ENCODE data around the gene DCTN5. TPM values are rescaled to one million over a fixed set of nuclear protein-coding genes. Genes with fewer than 3 reads are reported as not detected.

Gene DCTN5
- total RNA-seq, 1 experiment from 2014 or later: 36.5 TPM

DNA sequence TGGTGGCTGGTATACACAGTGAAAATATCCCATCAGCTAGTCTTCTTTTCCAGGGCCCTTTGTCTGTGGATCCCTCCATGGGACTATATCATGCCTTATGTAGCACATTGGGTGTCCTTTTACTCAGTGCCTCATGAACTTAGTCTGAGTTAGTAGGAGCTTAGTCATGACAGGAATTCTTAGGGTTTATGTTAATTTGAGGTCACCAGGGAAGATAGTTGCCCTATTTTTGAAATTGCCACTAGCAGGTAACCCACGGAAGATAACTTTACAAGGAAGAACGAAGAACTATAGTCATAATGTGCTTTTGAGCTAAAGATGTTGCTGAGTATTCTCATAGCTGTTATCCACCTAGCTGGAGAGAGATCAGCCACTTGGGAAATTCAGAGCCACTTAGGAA is 22.7 kb downstream of the DCTN5 start:
- DNase-seq (ENCODE audit: low read depth): no peak

DNA sequence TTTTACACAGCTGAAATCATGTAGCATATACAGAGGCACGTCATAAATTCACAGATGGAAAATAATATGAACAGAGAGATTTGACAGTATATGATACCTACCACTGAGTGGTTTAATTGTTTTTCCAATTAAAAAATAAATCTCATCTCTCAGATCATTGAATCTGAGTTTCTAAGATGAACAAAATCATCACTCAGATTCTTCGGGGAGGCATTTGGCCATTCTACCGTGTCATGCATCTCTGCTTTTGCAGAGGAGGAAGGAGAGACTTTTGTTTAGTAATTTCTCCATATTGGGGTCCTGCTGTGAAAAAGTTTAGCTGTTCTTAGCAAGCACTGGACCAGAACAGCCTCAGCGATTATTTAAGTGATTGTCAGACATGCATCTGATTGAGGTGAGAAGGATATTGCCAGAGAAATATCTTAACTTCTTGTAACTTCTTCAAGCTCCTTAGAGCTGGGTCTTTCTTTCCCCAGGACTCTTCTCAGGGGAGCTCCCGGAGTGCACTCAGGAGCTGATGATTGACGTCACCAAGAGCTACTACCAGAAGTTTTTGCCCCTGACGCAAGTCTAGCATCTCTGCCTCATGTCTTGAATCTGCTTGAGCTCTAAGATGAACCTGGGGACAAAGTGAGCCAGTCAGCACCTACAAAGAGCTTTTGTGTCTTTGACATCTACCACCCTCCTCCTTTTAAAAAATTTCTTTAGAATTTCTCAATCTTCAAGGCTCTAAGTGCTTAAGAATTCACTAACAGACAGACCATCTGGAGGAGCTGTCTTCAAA is 25.5 kb downstream of the DCTN5 start:
- no peak for DNase-seq (ENCODE audit: low read depth)

DNA sequence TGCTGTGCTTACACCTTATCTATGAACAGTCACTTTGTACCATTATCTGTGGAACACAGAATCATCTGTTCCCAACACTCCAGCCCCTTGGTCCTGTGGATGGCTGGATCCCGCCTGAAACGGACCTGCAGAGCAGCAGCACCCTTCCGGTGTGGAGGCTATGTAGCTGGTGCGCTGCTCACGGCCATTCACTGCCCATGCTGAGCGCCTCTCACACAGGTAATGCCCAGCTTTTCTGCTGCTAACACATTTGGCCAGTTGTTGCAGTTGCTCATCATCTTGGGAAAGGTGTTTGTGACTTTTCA is 26.0 kb downstream of the DCTN5 start:
- no peak for DNase-seq (ENCODE audit: low read depth)

DNA sequence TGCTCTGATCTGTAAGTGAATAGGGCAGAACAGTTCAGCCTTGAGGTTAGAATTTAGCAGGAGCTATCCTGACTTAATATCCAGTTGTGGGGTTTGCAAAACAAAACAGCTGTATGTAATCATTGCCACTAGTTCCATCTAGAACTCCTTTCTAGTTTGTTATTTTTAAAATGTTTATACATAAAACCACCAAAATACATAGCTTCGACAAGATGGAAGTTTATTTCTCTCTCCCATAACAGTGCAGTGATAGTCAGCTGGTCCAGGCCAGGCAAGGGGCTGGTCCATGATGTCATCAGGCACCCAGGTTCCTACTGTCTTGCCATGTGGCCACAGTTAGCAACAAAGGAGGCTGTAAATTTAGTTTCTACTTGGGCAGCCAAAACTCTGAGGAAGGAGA is 27.0 kb downstream of the DCTN5 start:
- no peak for DNase-seq (ENCODE audit: low read depth)

DNA sequence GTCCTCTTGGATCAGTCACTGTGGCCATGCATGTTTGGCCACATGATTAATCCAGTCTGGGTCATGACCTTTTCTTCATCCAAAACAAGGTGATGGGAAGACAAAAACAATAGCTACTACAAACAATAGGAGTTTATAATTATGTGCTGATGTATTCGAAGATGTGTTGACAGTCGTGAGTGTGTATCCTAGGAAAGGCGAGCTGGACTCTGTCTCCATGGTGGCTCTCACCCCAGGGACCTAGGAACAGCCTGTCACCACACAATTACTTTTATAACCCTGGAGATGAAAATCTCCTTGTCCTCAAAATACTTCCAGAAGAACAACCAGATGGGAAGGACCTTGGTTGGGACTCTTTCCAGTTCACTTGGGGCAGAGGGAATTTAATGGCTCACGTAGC is 27.6 kb downstream of the DCTN5 start:
- DNase-seq (ENCODE audit: low read depth): no peak

DNA sequence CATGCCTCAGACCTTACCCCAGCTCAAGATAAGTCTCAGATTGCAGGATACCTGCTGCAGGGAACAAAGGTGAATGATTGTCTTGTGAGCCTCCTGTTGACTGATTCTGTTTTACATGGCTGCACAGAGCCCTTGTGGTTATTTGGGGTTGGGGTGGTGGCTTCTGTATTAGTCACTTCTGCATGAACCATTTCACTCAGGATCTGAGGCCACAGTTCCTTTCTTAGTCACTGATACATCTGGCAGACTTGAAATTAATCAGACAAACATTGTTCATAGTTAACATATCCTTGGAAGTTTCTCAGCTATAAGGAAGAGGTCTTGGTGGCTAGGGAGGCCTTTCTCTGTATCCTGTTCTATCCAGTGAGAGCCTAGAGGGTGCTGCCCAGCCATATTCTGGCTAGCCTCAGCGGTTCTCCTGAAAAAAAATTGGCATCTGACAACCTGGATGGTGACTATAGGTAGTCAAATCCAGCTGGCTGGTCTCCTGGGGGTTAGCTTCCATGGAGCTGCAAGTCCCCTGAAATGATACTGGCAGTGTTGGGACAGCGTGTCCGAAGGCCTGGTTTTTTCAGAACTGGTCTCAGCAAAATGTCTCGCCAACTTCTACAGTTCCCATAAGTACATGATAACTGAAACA is 29.0 kb downstream of the DCTN5 start:
- peak; percentile 82 for DNase-seq (ENCODE audit: low read depth)

DNA sequence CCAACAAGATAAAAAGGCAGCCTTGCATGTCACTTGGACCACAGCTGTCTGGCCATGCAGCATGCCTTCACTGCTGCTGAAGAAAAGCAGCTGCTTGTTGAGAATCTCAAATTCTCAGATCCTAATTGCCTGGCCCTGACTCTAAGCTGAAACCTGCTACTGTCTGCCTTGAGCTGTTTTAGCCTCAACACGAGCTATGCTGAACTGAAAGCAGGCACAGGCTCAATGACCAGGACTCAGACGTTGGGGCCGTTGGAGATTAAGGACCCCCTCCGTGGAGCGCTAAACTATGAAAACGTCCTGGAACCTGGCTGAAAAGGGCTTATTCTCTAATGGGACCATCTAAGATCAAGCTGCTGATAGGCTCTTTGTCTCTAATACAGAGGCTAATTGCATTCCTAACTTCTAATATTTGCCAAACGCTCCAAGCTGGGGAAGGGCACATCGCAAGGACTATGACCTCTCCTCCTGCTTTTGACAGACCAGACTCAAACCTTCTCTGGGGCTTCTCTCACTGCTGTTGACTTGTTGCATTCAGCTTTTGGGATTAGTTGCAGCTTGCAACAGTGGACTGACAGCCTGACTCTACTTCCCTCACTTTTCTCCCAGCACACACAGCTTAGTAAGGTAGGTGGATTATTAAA is 32.8 kb downstream of the DCTN5 start:
- no peak for DNase-seq (ENCODE audit: low read depth)

DNA sequence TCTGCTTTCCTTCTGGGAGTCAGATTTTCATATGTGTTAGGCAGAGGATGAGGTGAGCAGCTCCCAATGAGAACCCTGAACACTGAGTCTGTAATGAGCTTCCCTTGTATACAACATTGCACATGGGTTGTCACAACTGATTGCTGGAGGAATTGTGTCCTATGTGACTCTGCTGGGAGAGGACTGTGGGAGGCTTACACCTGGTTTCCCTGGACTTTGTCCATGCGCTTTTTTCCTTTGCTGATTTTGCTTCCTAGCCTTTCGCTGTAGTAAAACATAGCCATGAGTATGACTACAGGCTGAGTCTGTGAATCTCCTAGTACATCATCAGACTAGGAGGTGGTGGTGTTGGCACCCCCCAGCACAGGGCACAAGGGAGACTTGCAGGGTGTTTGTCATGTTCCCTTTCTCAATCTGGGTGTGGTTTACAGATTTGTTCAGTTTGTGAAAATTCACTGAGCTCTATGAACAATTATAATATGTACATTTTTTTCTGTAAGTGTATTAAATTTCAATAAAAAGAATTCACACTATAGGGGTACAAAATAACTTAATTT is 35.7 kb downstream of the DCTN5 start:
- no peak for DNase-seq (ENCODE audit: low read depth)

DNA sequence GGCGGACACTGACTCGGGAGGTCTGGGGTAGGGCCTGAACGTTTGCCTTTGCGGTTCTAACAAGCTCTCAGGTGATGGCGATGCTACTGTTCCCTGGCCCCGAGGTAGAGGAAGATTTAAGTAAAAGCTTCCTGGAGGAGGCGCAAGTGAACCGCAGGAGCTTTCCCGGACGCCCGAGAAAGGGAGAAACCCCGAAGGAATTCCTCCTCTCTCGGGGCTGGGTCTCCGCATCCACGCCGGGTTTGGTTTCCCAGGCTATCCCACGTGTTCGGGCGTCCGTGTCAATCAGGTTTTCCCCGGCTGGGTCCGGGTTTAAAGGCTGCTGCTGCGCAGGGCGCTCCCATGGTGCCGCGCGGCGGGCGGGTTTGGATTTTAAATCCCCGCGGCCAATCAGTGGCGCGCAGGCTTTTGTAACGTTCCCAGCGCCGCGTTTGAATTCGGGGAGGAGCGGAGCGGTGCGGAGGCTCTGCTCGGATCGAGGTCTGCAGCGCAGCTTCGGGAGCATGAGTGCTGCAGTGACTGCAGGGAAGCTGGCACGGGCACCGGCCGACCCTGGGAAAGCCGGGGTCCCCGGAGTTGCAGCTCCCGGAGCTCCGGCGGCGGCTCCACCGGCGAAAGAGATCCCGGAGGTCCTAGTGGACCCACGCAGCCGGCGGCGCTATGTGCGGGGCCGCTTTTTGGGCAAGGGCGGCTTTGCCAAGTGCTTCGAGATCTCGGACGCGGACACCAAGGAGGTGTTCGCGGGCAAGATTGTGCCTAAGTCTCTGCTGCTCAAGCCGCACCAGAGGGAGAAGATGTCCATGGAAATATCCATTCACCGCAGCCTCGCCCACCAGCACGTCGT is 37.4 kb downstream of the DCTN5 start, which contains the start of gene PLK1:
Gene PLK1, plus strand, starts transcription at position 460 of the 844 bp plus-strand sequence. Its CDS starts 44 bp downstream, at position 504.
- peak; percentile 86 for DNase-seq (ENCODE audit: low read depth)

DNA sequence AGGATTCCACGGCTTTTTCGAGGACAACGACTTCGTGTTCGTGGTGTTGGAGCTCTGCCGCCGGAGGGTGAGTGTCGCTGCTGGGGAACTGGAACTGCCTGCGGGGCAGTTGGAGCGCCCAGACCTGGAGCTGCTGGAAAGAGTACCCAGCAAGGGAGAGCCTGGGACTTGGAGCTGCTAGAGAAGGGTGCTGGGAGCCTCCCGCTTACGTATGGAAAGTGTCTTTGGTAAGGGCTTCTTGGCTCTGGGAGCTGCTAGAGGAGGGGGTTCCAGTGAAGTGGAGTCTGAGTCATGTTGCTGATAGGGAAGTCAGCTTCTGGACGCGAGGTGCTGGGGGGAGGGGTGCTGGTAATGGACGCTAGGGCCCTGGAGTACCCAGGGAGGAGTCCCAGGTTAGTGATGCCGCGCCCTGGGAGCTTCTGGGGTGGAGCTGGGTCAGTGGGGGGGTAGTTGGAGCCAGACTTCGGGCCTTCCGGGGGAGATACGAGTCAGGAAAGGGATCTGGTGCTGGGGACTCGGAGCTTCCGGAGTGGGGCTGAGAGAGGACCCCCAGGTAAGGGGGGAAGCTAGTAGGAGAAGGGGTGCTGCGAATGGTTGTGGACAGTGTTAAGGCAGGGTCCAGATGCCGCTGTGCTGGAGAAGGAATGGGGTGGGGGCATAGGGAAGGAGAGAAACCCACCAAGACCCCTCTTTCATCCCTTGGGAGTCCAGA is 38.2 kb downstream of the DCTN5 start:
- peak; percentile 44 for DNase-seq (ENCODE audit: low read depth)

DNA sequence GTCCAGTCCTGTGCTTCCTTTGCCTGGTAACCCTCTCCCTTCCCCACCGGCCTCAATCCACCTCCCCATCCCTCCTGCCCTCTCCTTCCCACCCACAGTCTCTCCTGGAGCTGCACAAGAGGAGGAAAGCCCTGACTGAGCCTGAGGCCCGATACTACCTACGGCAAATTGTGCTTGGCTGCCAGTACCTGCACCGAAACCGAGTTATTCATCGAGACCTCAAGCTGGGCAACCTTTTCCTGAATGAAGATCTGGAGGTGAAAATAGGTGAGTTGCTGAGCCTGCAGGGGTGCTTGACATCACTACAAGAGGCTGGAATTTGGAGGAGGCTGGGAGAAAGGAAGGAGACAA is 38.7 kb downstream of the DCTN5 start:
- DNase-seq (ENCODE audit: low read depth): no peak

DNA sequence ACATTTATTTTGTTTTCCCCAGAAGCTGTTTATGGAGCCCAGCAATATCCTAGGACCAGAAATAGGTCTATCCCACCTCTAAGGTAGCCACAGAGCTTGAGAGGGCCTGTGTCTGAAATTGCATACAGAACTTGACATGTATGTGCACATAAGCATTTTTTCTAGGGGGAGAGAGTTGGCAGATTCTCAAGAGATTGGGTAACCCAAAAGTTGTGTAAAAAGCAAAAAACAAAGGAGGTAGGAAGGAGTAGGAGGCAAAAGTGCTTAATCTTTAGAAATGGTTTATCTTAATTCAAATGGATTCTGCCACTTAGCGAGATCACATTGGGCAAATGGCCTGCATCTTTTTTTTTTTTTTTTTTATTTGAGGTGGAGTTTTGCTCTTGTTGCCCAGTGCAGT is 40.9 kb downstream of the DCTN5 start:
- DNase-seq (ENCODE audit: low read depth): no peak

DNA sequence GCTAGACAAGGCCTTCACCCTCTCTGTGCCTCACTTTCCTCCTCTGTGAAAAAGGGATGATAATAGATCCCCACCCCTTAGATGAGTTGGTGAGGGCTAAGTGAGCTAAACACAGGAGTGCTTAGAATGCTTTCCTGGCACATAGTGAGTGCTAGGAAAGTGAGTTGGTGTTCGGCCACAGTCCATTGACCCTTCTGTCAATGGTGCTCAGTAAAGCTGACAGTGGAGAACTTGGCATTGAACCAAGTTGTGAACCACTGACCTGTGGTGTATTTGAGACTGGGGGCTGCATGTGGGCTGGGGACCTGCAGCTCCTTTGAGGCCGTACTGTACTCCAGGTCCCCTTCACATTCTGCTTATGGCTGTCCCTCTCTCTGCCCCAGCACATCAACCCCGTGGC is 42.2 kb downstream of the DCTN5 start:
- DNase-seq (ENCODE audit: low read depth): no peak

DNA sequence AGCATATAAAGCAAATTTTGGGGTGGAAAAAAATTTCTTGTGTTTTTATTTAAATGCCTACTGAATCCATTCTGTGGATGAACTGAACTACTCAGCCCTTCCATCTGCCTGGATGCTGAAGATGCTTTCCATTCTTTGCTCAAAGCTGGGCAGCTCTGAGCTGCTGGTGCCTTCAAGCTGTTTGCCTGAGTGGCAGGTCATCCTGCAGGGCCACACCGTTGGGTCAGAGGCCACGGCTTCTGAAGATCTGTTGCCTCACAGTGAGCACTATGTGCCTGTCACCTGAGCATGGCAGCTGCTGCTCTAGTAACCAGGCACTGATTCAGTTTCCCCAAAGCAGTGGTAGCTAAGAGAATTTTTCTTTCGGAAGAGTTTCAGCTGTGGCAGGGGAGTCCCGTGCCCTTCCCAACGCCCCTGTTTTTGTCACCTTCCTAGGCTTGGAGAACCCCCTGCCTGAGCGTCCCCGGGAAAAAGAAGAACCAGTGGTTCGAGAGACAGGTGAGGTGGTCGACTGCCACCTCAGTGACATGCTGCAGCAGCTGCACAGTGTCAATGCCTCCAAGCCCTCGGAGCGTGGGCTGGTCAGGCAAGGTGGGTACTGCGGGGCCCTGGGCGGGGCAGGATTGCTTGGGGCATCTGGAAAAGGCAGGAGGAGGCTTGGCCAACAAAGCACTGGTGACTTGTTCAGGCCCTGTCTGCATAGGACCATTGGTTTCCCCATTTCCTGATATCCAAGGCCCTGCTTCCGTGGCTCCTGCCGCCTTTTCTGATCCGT is 46.0 kb downstream of the DCTN5 start:
- DNase-seq (ENCODE audit: low read depth): no peak

DNA sequence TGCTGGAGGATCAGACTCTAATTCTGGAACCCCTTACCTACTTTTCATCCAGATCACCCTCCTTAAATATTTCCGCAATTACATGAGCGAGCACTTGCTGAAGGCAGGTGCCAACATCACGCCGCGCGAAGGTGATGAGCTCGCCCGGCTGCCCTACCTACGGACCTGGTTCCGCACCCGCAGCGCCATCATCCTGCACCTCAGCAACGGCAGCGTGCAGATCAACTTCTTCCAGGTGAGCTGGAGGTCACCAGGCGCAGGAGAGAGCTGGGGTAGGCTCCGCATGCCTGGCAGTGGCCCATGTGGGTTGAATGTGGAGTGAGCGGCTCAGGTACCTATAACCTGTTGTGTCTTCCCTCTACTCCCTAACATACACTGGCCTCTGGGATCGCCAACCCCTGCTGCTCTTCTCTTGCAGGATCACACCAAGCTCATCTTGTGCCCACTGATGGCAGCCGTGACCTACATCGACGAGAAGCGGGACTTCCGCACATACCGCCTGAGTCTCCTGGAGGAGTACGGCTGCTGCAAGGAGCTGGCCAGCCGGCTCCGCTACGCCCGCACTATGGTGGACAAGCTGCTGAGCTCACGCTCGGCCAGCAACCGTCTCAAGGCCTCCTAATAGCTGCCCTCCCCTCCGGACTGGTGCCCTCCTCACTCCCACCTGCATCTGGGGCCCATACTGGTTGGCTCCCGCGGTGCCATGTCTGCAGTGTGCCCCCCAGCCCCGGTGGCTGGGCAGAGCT is 48.3 kb downstream of the DCTN5 start:
- no peak for DNase-seq (ENCODE audit: low read depth)

DNA sequence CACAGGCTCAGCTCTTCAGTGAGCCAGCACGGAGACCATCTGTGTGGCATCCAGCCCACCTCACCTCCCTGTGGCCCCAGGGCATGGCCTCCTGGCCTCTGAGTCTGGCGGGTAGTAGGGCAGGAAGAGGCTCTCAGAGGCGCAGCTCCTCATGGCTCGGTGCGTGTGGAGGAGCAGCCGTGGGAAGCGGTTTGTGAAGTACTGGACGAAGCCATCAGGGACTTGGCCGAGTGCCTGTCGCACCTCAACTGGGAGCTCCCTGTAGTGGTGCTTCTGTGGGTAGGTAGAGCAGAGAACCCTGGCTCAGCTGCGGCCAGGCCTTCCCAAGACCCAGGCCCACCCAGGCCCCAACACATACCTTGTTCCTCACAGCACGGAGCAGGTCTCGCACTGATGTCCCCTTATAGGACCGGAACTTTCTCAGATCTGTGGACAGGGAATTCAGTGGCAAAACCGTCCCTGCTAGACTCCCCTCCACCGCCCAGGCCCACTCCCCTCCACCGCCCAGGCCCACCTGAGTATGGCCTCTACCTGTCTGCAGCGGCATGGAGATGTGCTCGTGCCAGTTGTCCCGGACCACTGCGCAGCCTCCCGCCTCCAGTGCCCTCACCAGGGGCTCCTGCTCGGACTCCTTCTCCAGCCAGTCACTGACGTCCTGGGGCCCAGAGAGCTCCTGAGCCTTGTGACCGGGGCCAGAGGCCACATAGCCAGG is 49.7 kb downstream of the DCTN5 start:
- no peak for DNase-seq (ENCODE audit: low read depth)

DNA sequence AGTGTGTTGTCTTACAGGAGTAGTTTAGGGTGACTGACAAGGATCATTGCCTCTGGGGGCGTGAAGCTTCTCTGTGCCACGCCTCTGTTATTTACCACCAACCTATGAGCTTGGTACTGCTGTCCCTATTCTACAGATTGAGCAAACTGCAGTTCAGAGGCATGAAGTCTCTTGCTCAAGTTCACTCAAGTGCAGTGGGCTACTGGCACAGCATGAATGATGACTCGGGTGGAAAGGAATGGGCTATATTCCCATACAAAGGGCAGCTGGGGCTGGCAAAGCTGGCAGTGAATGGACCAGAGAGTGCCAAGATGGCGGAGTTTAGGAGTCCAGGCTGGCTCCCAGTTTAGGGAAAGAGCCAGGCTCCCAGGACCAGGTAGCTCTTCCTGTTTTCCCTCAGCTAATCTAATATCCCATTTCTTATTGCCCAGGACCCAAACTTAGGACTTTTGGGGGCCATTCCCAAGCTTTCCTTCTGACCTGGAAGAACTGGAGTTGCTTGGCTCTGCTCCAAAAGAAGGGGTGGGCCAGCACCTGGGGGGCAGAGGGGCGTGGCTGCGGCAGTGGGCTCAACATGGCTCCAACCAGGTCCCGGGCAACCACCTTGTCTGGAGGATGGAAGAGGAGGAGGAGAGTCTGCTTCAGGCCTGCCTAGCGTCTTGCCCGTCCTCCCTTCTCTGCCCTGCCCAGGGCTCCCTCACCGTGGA is 50.4 kb downstream of the DCTN5 start:
- DNase-seq (ENCODE audit: low read depth): peak; percentile 44

DNA sequence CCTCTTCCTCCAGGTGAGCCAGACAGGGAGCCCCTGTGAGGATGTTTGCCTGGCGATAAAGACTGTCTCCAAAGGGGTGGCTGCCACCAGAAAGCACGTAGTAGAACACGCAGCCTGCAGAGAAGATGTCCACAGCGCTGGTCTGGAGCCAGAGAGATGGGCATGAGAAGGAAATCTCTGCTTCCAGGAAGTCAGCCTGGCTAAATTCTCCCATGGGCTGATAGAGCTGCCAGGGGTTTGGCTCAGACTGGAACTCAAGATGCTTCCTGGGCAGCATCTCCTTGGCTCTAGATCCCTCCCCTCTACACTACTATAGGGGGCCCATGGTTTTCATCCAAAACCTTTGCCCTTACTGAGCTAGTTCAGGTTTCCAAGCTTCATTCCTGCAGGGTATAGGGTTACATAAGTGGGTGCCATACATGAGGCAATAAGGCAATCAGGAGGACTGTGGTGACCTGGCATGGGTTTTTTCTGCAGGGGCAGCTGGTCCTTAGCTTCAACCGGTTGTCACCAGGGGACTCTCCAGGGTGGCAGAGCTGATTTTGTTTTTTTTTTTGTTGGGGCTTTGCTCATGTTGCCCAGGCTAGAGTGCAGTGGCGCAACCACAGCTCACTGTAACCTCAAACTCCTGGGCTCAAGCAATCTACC is 51.0 kb downstream of the DCTN5 start:
- DNase-seq (ENCODE audit: low read depth): no peak
